GM18951 (cell line): ENCODE measurements around the gene TSSK6.

Experiments used
- POLR2A ChIP-seq: IDR thresholded peaks from 4 replicates; pipeline ENCODE4 v1.6.1; 2011; ENCODE audit warnings: mild to moderate bottlenecking; ENCODE audit not compliant: insufficient read length, insufficient read depth; ENCODE audit errors: extremely low read depth
- in situ Hi-C: fragments of 300-500 bp; cut with MboI; formaldehyde crosslinking; loops from one replicate; pipeline ENCODE4 v1.12.0; 2022; ENCODE audit warnings: low sequenced_read_pairs, mixed read lengths, inconsistent platforms; ENCODE audit not compliant: unreplicated experiment

TSSK6 gene

DNA sequence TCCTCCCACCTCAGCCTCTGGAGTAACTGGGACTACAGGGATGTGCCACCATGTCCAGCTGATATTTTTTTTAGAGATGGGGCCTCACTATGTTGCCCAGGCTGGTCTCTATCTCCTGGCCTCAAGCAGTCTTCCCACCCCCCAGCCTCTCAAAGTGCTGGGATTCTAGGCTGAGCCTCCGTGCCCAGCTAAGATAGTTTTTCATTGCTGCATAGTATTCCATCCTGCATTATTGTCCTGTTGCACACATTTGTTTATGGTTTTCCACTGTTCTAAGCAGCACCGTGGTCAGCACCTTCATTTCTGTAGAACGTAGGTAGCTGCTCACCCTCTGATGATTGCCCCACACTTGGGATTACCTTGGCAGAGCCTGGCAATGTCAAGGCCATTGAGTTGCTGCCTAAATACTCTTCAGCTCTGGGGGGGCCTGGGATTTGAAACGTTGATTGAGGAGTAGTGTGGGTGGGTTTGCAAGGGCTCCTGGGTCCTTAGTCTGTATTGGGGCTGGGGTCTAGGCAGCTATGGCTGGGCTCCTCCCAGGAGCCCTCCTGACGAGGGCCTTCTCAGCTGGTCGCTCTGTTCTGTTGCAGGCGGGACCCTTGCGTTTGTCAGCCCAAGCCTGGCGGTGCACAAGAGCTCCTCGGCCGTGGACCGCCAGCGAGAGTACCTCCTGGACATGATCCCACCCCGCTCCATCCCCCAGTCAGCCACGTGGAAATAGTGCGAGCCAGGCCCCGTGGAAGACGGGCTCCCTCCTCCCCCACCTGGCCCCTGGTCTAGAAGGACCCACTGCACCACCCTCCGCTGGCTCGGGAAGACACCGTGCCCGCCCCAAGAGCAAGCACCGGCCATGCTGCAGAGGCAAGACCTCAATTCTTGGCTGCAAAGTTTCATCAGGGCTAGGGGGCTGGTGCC, 10.3 kb downstream of the TSSK6 start:
- in situ Hi-C loops: no loop called here
- no peak for TF ChIP-seq POLR2A

DNA sequence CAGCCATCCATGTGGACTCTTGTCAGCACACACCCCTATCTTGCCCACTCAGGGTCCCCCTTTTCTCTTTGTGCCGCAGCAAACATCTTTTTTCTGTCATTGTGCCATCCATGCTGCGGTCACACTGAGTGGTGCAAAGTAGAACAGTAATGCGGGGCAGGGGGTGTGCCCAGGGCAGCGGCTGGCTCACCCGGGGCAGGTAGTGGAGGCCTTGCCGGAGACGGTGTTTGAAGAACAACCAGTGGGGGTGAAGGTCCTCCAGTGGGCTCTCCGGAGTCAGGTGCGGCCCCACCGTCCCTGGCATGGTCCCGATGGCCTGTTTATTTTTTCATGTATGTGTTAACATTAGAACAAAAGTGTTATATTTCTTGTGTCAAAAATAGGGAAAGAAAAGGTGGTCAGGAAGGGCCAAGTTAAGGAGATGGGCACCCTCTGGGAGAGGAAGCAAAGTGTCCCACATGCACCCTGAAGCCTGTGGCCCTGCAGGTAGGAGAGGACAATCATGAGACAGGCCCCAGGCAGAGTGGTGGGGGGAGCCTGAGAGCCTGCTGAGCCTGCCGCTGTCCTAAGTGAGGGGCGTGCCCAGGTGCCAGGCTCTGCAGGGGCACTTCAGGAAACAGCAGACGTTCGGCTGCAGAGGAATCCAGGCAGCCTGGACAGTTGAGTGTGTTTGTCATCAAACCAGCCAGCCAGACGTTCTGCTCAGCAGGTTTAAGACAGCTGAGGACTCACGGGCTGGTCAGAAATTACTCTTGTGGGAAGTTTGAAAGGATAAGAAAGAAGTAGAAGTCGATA, 12.3 kb downstream of the TSSK6 start:
- in situ Hi-C loops: no loop called here
- TF ChIP-seq POLR2A: no peak

DNA sequence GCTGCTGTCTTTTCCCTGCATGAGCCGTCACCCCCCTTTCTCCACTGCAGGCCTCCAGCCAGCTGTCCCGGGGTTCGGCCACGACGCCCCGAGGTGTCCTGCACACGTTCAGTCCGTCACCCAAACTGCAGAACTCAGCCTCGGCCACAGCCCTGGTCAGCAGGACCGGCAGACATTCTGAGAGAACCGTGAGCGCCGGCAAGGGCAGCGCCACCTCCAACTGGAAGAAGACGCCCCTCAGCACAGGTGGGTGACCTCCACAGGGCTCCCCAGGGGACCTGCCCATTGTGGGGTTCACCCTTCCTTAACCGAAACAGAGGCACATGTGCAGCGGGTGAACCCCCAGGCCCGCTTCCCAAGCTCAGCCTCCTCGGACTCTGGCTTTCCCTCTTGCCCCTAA, 13.1 kb downstream of the TSSK6 start:
- in situ Hi-C loops: no loop called here
- no peak for TF ChIP-seq POLR2A

DNA sequence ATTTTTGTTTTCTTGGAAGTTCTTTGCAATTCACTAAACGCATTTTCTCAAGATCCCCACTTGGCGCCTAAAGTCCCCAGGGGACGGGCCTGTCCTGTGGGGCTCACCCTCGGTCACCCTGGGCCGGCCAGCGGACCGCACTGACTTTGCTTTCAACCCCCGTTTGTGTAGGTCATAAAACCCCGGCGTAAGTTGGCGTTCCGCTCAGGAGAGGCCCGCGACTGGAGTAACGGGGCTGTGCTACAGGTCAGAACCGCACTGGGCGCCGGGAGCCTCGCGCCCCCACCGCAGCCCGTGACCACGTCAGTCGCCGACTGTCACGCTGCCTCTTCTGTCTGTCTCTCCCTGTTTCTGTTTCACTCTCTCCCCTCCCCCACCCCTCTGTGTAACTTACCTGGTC, 13.6 kb downstream of the TSSK6 start:
- in situ Hi-C loops: no loop called here

DNA sequence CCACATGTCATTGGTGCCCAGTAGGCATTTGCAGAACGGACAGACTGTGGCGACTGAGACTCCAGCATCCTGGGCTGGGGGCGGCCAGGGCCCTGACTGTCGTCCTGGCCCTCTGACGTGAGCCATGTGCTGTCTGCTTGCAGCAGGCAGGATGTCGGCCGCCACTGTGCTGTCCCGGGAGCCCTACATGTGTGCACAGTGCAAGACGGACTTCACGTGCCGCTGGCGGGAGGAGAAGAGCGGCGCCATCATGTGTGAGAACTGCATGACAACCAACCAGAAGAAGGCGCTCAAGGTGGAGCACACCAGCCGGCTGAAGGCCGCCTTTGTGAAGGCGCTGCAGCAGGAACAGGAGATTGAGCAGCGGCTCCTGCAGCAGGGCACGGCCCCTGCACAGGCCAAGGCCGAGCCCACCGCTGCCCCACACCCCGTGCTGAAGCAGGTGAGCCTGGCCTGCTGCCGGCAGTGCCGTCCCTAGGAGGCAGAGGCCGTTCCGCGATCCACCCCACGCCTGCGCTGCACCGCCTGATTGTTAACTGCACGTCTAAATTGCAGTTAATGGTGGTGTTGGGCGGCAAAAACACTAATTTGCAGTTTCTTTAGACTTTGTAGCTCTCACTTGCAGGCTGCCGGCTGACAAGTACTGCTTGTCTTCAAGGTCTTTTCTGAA, 14.2 kb downstream of the TSSK6 start:
- in situ Hi-C loops: no loop called here
- TF ChIP-seq POLR2A: no peak

More for the DNA sequence above, 13.6 kb downstream of the TSSK6 start:
- TF ChIP-seq POLR2A: no peak

DNA sequence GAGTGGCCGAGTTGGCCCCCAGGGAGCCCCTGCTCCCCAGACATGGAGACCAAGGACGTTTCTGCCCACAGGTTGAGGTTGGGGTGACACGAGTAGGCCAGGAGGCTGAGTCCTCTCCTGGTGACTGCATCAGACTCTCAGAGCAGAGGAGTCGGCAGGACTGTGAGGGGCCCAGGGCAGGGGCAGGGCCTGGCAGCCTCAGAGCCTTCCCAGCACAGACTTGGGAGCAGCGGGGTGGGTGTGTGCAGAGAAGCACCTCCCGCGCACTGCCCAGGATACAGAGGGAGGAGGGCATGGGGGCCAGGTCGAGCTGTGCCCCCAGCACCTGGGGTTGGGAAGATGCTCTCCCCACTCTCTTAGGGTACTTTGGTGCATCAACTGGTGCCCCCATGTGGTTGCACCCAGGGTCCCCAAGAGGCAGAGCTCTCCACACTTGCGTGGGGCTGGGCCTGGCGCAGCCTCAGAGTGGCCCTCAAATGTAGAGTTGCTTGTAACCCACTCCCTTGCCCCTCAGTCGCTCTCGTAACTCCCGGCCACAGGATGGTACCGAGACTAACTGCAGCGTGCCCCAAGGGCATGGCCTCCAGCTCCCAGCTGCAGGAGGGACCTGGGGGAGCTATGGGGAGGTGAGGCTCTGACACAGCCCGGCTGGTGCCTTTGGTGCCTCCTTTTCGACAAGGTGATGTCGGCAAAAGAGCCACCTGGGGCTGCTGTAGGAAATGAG, 15.9 kb downstream of the TSSK6 start:
- TF ChIP-seq POLR2A: no peak
- in situ Hi-C loops: loop anchor here (25.0 kb wide), 1 partner anchor 312 kb away; the partner anchor contains the start of genes BORCS8 and RFXANK

DNA sequence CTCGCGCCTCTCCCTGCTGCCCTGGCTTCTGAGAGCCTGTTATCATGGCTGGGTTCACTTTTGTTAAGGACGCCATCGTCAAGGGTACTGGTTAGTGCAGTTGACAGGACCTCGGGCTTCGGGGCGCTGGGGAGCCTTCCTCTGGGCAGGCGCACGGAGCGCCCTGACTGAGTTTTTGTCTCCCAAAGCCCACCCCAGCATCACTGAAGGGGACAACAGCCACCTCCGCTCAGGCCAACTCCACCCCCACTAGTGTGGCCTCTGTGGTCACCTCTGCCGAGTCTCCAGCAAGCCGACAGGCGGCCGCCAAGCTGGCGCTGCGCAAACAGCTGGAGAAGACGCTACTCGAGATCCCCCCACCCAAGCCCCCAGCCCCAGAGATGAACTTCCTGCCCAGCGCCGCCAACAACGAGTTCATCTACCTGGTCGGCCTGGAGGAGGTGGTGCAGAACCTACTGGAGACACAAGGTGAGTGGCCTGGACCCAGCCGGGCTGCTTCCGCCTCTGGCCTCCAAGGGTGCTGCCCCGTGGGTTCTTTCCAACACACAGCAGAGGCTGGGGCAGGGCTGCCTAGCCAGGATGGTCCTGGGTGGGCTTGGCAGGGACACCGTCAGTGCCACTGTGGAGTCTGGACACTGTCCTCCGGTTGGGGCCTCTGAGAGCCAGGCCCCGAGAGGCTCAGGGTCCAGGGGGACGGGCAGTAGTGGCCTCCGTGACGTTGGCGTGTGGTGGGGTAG, 16.9 kb downstream of the TSSK6 start:
- no peak for TF ChIP-seq POLR2A
- in situ Hi-C loops: loop anchor here (25.0 kb wide), 1 partner anchor 311 kb away; the partner anchor contains the start of genes BORCS8 and RFXANK

DNA sequence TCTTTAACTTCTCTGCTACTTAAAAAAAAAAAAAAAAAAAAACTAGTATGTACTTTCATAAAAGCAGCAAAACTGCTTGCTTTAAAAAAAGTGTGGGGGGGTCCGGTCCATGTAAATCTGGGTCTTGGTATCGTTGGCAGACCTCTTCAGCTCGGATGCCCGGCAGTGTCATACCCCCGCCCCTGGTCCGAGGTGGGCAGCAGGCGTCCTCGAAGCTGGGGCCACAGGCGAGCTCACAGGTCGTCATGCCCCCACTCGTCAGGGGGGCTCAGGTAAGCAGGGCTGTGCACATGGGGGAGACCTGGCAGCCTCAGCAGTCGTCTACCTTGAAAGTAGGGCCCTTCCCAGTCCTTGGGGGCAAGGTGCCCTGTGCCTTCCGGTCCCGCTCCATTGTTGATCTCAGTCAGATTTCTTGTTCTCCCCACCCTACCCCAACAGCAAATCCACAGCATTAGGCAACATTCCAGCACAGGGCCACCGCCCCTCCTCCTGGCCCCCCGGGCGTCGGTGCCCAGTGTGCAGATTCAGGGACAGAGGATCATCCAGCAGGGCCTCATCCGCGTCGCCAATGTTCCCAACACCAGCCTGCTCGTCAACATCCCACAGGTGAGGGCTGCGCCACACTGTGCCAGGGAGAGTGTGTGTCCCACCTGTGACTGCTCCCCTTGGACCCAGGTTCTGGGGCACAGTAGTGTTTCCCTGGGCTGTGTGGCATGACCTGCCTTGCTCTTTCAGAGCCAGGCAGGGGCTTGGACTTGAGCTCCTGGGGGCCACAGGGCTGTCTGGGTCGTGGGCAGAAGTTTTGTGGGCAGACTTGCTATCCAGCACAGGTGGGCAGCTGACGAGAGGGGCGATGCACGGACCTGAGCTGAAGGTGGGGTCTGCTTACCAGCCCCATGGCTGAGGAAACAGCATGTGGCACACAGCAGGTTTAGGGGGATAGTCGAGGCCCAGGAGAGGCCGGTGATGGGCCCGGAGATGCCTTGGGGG, 19.4 kb downstream of the TSSK6 start:
- in situ Hi-C loops: loop anchor here (25.0 kb wide), 1 partner anchor 309 kb away; the partner anchor contains the start of genes BORCS8 and RFXANK
- no peak for TF ChIP-seq POLR2A

DNA sequence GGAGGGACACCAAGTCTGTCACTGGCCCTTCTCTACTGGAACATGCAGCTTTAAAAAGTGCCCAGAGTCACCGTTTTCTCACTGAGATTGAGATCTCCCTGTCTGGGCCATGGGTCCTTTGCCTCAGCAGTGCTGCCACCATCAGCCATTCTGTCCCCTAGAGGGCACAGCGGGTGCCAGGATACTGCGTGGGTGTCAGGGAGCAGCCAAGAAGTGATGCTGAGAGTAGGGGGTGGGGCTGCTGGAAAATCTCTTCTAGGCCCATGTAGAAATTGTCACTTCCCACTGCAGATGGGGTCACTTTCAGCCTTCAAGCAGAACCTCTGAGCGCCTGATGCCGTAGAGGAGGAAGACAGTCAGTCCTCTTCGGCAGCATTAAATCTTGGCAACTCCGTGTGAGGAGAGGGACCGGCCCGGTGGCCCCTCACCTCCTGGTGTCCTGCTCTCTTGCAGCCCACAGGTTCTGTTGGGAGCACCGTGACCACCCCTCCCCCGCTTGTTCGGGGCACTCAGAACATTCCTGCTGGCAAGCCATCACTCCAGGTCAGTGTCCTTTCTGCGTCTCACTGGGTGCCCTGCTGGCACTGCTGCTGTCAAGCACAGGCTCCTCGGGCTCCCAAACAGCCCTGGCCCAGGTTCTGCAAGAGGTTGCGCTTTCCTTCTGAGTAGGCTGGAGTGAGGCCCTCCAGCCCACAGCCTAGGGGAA, 21.4 kb downstream of the TSSK6 start:
- no peak for TF ChIP-seq POLR2A
- in situ Hi-C loops: loop anchor here (5.0 to 25.0 kb wide), 2 partner anchors 127 to 307 kb away; partner anchors contain the start of genes BORCS8 and RFXANK

DNA sequence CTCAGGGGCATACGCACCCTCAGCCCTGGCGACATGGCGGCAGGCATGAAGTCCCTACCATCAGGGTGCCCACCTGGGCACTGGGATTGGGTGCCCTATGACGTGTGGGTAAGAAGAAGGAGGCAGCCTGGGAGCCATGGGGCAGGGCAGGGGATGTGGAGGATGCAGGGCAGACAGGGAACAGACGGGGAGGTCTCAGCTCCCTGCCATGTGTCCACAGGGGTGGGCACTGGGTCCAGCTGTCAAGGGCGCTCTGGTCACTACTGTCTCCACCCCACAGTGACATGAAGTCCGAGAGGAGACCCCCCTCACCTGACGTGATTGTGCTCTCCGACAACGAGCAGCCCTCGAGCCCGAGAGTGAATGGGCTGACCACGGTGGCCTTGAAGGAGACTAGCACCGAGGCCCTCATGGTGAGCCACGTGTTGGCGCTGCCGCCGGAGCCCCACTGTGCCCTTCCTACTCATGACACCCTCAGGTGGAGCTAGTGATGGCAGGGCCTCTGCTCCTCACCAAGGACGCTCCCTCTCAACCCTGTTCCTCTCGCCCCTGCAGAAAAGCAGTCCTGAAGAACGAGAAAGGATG, 23.2 kb downstream of the TSSK6 start:
- in situ Hi-C loops: loop anchor here (5.0 to 25.0 kb wide), 2 partner anchors 125 to 305 kb away; partner anchors contain the start of genes BORCS8 and RFXANK
- TF ChIP-seq POLR2A: no peak
